OCI-LY7 (cell line): ENCODE data around the gene PEX7. TPM values are rescaled to one million over a fixed set of nuclear protein-coding genes. Genes with fewer than 3 reads are reported as not detected.

Experiments
- BruUV-seq: library from RNA; stranded (reverse); fragments of 400-500 nt; replicated peaks from 2 replicates; lab custom pipeline; 2021; lab: Mats Ljungman, UMichigan
- CTCF ChIA-PET: fragments of 300-600 bp; sonication (Branson Sonifier 250); formaldehyde crosslinking; loops from one replicate; lab custom pipeline; 2022; ENCODE audit warnings: antibody characterized with exemption; ENCODE audit not compliant: unreplicated experiment; lab: Charles Lee
- POLR2A ChIA-PET: fragments of 300-600 bp; sonication (Branson Sonifier 250); formaldehyde crosslinking; loops from one replicate; lab custom pipeline; 2022; ENCODE audit warnings: antibody characterized with exemption; lab: Charles Lee
- DNase-seq: peaks from one replicate; pipeline ENCODE4 v3.0.0-alpha.2; 2015; ENCODE audit warnings: low spot score
- H2AFZ ChIP-seq: fragments of 200-600 bp; sonication (generic), shearing (Covaris generic); 2 replicates; pipeline ENCODE4 v1.6.1; 2014; ENCODE audit warnings: mild to moderate bottlenecking, antibody characterized with exemption, low read length, moderate library complexity
- H3K27ac ChIP-seq: fragments of 200-600 bp; sonication (generic); 2 replicates; pipeline ENCODE4 v1.5.1; 2014; ENCODE audit warnings: mixed run types, low read depth, mild to moderate bottlenecking, moderate library complexity, low read length, inconsistent platforms; ENCODE audit not compliant: poor library complexity, severe bottlenecking
- H3K36me3 ChIP-seq: fragments of 200-600 bp; sonication (generic); 2 replicates; pipeline ENCODE4 v1.6.1; 2014; ENCODE audit warnings: mild to moderate bottlenecking, antibody characterized with exemption, low read length, moderate library complexity, mixed read lengths; ENCODE audit not compliant: insufficient read depth
- H3K4me1 ChIP-seq: fragments of 200-600 bp; sonication (generic); 2 replicates; pipeline ENCODE4 v1.5.1; 2014; ENCODE audit warnings: mild to moderate bottlenecking, low read length; ENCODE audit not compliant: insufficient read depth, poor library complexity, severe bottlenecking
- H3K4me2 ChIP-seq: fragments of 200-600 bp; sonication (generic); 2 replicates; pipeline ENCODE4 v1.6.1; 2014; ENCODE audit warnings: mild to moderate bottlenecking, low read length
- H3K4me3 ChIP-seq: fragments of 200-600 bp; sonication (generic); 2 replicates; pipeline ENCODE4 v1.5.1; 2014; ENCODE audit warnings: mild to moderate bottlenecking, low read depth, low read length; ENCODE audit not compliant: poor library complexity, severe bottlenecking
- H3K79me2 ChIP-seq: fragments of 200-600 bp; sonication (generic); 2 replicates; pipeline ENCODE4 v1.6.1; 2016; ENCODE audit warnings: low read depth, mild to moderate bottlenecking, low read length, moderate library complexity, mixed read lengths; ENCODE audit not compliant: insufficient read depth
- H3K9me2 ChIP-seq: fragments of 200-600 bp; sonication (generic); 2 replicates; pipeline ENCODE4 v1.6.1; 2016; ENCODE audit warnings: mild to moderate bottlenecking, low read length, mixed read lengths; ENCODE audit not compliant: insufficient read depth
- H3K9me3 ChIP-seq: fragments of 200-600 bp; sonication (generic); 2 replicates; pipeline ENCODE4 v1.6.1; 2014; ENCODE audit warnings: mild to moderate bottlenecking, mixed run types, low read length, mixed read lengths
- H4K20me1 ChIP-seq: fragments of 200-600 bp; sonication (generic); 2 replicates; pipeline ENCODE4 v1.6.1; 2014; ENCODE audit warnings: mild to moderate bottlenecking, antibody characterized with exemption, low read length, moderate library complexity, mixed read lengths; ENCODE audit not compliant: insufficient read depth
- CTCF ChIP-seq: fragments of 200-600 bp; sonication (generic); conservative IDR thresholded peaks from 2 replicates; pipeline ENCODE4 v1.5.1; 2014; ENCODE audit warnings: mild to moderate bottlenecking, antibody characterized with exemption, low read length, moderate library complexity, mixed read lengths
- EZH2phosphoT487 ChIP-seq: fragments of 200-600 bp; sonication (generic); IDR thresholded peaks from 2 replicates; pipeline ENCODE4 v1.6.1; 2018; ENCODE audit warnings: low read depth, borderline replicate concordance, mild to moderate bottlenecking, mixed run types, antibody characterized with exemption, low read length, moderate library complexity, mixed read lengths
- intact Hi-C: fragments of 100-400 bp; cut with micrococcal nuclease; formaldehyde crosslinking; loops from one replicate; pipeline ENCODE4 v1.10.0; 2022; ENCODE audit not compliant: unreplicated experiment
- total RNA-seq, 2 experiments: library from RNA; depleted of rRNA in 1 of 2; stranded (reverse); fragments of >200 nt in 1 of 2; shearing (Covaris generic) in 1 of 2; gene quantifications; 2 replicates each; pipeline ENCODE4 v1.2.3, GENCODE V29; 2014 to 2022

PEX7 gene
- total RNA-seq, 2 experiments from 2014 or later = 5.8 to 8.4 TPM

- ChIA-PET POLR2A (no interaction called here), CTCF (no interaction called here)
- no peak overlapping the region for H2AFZ ChIP-seq
- H3K4me3 ChIP-seq = no peak overlapping the region
- no peaks in the 10 kb centered on the region for H3K4me1 ChIP-seq
- intact Hi-C loops = no loop called here
- no peak overlapping the region for H3K27ac ChIP-seq
- DNase-seq = no peak
- H4K20me1 ChIP-seq = no peaks in the 10 kb centered on the region
- no peak overlapping the region for H3K4me2 ChIP-seq
- no peaks in the 10 kb centered on the region for H3K9me3 ChIP-seq
- no TSS peak for BruUV-seq
- H3K9me2 ChIP-seq = no peaks in the 10 kb centered on the region
- TF ChIP-seq EZH2phosphoT487 = no peak
- no peak for TF ChIP-seq CTCF
- H3K79me2 ChIP-seq = no peaks in the 10 kb centered on the region
- no peaks in the 10 kb centered on the region for H3K36me3 ChIP-seq
These were observed 100.3 kb downstream of the PEX7 start for GRCh38 chr6:136922685-136923006.

- no peak for DNase-seq
- no peak overlapping the region for H3K4me2 ChIP-seq
- no peaks in the 10 kb centered on the region for H4K20me1 ChIP-seq
- H3K4me3 ChIP-seq = no peak overlapping the region
- no peak overlapping the region for H3K27ac ChIP-seq
- no peaks in the 10 kb centered on the region for H3K9me2 ChIP-seq
- CTCF ChIA-PET = no interaction called here
- no peaks in the 10 kb centered on the region for H3K9me3 ChIP-seq
- no peak overlapping the region for H2AFZ ChIP-seq
- POLR2A ChIA-PET = no interaction called here
- intact Hi-C loops = no loop called here
- no peaks in the 10 kb centered on the region for H3K79me2 ChIP-seq
- no TSS peak for BruUV-seq
- H3K36me3 ChIP-seq = no peaks in the 10 kb centered on the region
- TF ChIP-seq CTCF (no peak), EZH2phosphoT487 (no peak)
- H3K4me1 ChIP-seq = no peaks in the 10 kb centered on the region
These were observed 100.9 kb downstream of the PEX7 start for GRCh38 chr6:136923116-136923953.

GRCh38 chr6:136923954-136924673, 101.7 kb downstream of the PEX7 start:
- ChIA-PET POLR2A (interaction anchor here (0.9 kb wide), 1 partner anchor 10 kb away, joined by 3 read pairs; no protein-coding TSS in a partner anchor), CTCF (no interaction called here)
- Histone ChIP-seq H3K79me2 (no peaks in the 10 kb centered on the region), H3K9me2 (no peaks in the 10 kb centered on the region), H3K4me3 (no peak overlapping the region), H3K4me2 (no peak overlapping the region), H3K9me3 (no peaks in the 10 kb centered on the region), H3K36me3 (no peaks in the 10 kb centered on the region), H3K4me1 (no peaks in the 10 kb centered on the region), H2AFZ (no peak overlapping the region), H4K20me1 (no peaks in the 10 kb centered on the region), H3K27ac (no peak overlapping the region)
- no TSS peak for BruUV-seq
- intact Hi-C loops = no loop called here
- no peak for DNase-seq
- TF ChIP-seq CTCF = no peak
- no peak for TF ChIP-seq EZH2phosphoT487
